ENCODE measurements around the gene GFER. TPM values are rescaled to one million over a fixed set of nuclear protein-coding genes. Genes with fewer than 3 reads are reported as not detected.

GFER gene
- total and polyA plus RNA-seq, 9 of the 15 experiments (the other 6 are each of a cell fraction or from before 2014, with no cell fraction given), result 4.3 to 53.7 (median 19.8) TPM

DNA sequence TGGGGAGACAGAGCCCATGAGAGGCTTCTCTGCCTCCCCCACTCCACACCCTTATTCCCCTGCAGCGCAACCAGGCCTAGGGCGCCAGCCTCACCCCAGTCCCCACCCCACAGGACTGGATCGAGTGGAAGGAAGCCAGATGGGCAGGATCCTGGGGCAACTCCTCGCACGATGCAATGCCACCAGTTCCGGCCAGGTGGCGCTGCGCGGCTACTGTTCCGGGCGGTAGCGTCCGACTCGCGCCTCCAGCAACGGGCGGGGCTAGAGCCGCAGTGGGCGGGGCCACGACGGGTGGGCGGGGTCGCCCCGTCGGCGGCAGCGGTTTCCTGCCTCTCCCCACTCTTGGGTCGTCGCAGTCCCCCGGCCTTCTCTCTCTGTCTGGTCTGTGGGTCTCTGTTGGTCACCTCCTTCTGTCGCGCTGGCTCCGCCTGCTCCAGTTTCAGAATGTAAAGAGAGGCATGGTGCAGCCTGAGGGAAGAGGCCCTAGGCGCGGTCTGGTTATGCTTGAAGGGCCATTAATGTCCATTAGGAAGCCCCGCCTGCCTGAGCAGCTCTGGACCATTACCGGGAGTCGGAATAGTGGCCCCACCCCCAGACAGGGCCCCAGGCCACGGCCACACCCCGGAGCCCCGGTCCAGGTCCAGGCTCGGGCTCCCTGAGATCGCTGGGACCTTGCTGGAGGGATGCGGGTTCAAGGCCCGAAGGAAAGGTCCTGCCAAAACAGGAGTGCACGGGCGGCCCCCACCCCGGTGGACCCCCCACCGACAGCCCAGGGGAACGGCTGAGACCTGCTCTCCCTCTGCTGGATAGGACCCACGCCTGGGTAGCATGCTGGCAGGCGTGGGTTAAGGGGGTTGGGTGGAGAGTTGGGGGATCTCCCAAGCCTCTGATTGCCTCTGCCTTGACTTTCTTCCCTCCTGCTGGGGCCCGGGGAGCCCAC is 39.4 kb downstream of the GFER start (continued):
- TF ChIP-seq, protein P1, sequence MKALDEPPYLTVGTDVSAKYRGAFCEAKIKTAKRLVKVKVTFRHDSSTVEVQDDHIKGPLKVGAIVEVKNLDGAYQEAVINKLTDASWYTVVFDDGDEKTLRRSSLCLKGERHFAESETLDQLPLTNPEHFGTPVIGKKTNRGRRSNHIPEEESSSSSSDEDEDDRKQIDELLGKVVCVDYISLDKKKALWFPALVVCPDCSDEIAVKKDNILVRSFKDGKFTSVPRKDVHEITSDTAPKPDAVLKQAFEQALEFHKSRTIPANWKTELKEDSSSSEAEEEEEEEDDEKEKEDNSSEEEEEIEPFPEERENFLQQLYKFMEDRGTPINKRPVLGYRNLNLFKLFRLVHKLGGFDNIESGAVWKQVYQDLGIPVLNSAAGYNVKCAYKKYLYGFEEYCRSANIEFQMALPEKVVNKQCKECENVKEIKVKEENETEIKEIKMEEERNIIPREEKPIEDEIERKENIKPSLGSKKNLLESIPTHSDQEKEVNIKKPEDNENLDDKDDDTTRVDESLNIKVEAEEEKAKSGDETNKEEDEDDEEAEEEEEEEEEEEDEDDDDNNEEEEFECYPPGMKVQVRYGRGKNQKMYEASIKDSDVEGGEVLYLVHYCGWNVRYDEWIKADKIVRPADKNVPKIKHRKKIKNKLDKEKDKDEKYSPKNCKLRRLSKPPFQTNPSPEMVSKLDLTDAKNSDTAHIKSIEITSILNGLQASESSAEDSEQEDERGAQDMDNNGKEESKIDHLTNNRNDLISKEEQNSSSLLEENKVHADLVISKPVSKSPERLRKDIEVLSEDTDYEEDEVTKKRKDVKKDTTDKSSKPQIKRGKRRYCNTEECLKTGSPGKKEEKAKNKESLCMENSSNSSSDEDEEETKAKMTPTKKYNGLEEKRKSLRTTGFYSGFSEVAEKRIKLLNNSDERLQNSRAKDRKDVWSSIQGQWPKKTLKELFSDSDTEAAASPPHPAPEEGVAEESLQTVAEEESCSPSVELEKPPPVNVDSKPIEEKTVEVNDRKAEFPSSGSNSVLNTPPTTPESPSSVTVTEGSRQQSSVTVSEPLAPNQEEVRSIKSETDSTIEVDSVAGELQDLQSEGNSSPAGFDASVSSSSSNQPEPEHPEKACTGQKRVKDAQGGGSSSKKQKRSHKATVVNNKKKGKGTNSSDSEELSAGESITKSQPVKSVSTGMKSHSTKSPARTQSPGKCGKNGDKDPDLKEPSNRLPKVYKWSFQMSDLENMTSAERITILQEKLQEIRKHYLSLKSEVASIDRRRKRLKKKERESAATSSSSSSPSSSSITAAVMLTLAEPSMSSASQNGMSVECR (CRISPR knock-in tag; IDR thresholded peaks at IDR 0.05), result peak; percentile 86; the same call in 1 of the 2 replicates
- TF ChIP-seq U2AF2 (optimal IDR thresholded peaks at IDR 0.05; ENCODE audit: low read depth, low read length) (no peak), RBBP5 (IDR thresholded peaks at IDR 0.05; ENCODE audit: borderline replicate concordance, insufficient read depth, low read length, poor library complexity, severe bottlenecking) (peak; percentile 43), NFE2L1 (tag; IDR thresholded peaks at IDR 0.05; ENCODE audit: borderline replicate concordance, low read depth) (no peak), JUNB (CRISPR knock-in tag; conservative IDR thresholded peaks at IDR 0.05) (no peak), BCOR (IDR thresholded peaks at IDR 0.05) (no peak), TEAD1 (CRISPR knock-in tag; IDR thresholded peaks at IDR 0.05) (peak in 1 of 2 experiments; percentile 81; a peak in 1 of 4 replicates), SRF (CRISPR knock-in tag; IDR thresholded peaks at IDR 0.05) (peak in 1 of 2 experiments; percentile 65; a peak in 1 of 4 replicates), GATAD2A (IDR thresholded peaks at IDR 0.05) (no peak), ZFPM2 (CRISPR knock-in tag; IDR thresholded peaks at IDR 0.05) (no peak), SRSF9 (IDR thresholded peaks at IDR 0.05; ENCODE audit: borderline replicate concordance, low read depth, low read length) (no peak), SIN3A (IDR thresholded peaks at IDR 0.05; ENCODE audit: borderline replicate concordance in 2 of 2, control insufficient read depth in 1 of 2, low read depth in 2 of 2, low read length in 2 of 2) (peak; percentile 23 to 45; a peak in 2 of 4 replicates), PHTF2 (CRISPR knock-in tag; IDR thresholded peaks at IDR 0.05) (no peak), ZNF830 (CRISPR knock-in tag; IDR thresholded peaks at IDR 0.05) (no peak)
- TF ChIP-seq, protein P2, sequence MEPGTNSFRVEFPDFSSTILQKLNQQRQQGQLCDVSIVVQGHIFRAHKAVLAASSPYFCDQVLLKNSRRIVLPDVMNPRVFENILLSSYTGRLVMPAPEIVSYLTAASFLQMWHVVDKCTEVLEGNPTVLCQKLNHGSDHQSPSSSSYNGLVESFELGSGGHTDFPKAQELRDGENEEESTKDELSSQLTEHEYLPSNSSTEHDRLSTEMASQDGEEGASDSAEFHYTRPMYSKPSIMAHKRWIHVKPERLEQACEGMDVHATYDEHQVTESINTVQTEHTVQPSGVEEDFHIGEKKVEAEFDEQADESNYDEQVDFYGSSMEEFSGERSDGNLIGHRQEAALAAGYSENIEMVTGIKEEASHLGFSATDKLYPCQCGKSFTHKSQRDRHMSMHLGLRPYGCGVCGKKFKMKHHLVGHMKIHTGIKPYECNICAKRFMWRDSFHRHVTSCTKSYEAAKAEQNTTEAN (CRISPR knock-in tag; IDR thresholded peaks at IDR 0.05), result 0 out of 2 replicates have a peak, but pooled peaks have one; percentile 33
- TF ChIP-seq, protein P3, sequence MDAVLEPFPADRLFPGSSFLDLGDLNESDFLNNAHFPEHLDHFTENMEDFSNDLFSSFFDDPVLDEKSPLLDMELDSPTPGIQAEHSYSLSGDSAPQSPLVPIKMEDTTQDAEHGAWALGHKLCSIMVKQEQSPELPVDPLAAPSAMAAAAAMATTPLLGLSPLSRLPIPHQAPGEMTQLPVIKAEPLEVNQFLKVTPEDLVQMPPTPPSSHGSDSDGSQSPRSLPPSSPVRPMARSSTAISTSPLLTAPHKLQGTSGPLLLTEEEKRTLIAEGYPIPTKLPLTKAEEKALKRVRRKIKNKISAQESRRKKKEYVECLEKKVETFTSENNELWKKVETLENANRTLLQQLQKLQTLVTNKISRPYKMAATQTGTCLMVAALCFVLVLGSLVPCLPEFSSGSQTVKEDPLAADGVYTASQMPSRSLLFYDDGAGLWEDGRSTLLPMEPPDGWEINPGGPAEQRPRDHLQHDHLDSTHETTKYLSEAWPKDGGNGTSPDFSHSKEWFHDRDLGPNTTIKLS (IDR thresholded peaks at IDR 0.05; ENCODE audit: borderline replicate concordance, low read depth), result no peak
- TF ChIP-seq, protein P4, sequence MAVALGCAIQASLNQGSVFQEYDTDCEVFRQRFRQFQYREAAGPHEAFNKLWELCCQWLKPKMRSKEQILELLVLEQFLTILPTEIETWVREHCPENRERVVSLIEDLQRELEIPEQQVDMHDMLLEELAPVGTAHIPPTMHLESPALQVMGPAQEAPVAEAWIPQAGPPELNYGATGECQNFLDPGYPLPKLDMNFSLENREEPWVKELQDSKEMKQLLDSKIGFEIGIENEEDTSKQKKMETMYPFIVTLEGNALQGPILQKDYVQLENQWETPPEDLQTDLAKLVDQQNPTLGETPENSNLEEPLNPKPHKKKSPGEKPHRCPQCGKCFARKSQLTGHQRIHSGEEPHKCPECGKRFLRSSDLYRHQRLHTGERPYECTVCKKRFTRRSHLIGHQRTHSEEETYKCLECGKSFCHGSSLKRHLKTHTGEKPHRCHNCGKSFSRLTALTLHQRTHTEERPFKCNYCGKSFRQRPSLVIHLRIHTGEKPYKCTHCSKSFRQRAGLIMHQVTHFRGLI (CRISPR knock-in tag; IDR thresholded peaks at IDR 0.05), result no peak
